BJ (cell line): ENCODE data around the gene SFTPA1. TPM values are rescaled to one million over a fixed set of nuclear protein-coding genes. Genes with fewer than 3 reads are reported as not detected.
"Not testable (repeated sequence)": the region's sequence is repeated elsewhere in the genome, so short reads cannot be mapped to it uniquely, and the experiment has no call there.

Experiments
- CTCF ChIA-PET: fragments of 350-600 bp; formaldehyde crosslinking; extraction: SDS; loops from one replicate; lab custom pipeline; 2021; ENCODE audit warnings: antibody characterized with exemption, inconsistent platforms; lab: Yijun Ruan, JAX
- POLR2A ChIA-PET: fragments of 300-600 bp; sonication (Branson Sonifier 250); formaldehyde crosslinking; extraction: SDS; loops from one replicate; lab custom pipeline; 2021; ENCODE audit warnings: antibody characterized with exemption; lab: Charles Lee
- DNase-seq: peaks from one replicate; pipeline ENCODE4 v3.0.0-alpha.2; 2011; ENCODE audit warnings: low read depth
- H3K27me3 ChIP-seq: 2 replicates; pipeline ENCODE4 v1.6.0; 2011; ENCODE audit warnings: low read length; ENCODE audit not compliant: control insufficient read depth, insufficient read depth
- H3K36me3 ChIP-seq: 2 replicates; pipeline ENCODE4 v1.5.1; 2011; ENCODE audit warnings: low read length; ENCODE audit not compliant: control insufficient read depth, insufficient read depth
- H3K4me3 ChIP-seq: 2 replicates; pipeline ENCODE4 v1.5.1; 2011; ENCODE audit warnings: low read depth, mild to moderate bottlenecking, control low read depth, low read length
- CTCF ChIP-seq: IDR thresholded peaks from 2 replicates; pipeline ENCODE4 v1.5.1; 2011; ENCODE audit warnings: low read depth, mild to moderate bottlenecking, control low read depth, inconsistent platforms, low read length, moderate library complexity; ENCODE audit not compliant: insufficient read depth
- polyA plus RNA-seq: library from polyadenylated mRNA; depleted of rRNA; stranded (reverse); fragments of >200 nt; gene quantifications from 2 replicates; pipeline ENCODE4 v1.2.3, GENCODE V29; 2011

SFTPA1 gene
- polyA plus RNA-seq, 1 experiment = not detected

- no peak overlapping the region for H3K4me3 ChIP-seq
- H3K27me3 ChIP-seq = no peaks in the 10 kb centered on the region
- H3K36me3 ChIP-seq = no peaks in the 10 kb centered on the region
- ChIA-PET POLR2A (no interaction called here), CTCF (no interaction called here)
- no peak for TF ChIP-seq CTCF
- DNase-seq = no peak
Measured at GRCh38 chr10:79595510-79595909, 15.2 kb upstream of the SFTPA1 start.

GRCh38 chr10:79599644-79600043 is 11.1 kb upstream of the SFTPA1 start:
- DNase-seq, H3K36me3 ChIP-seq, H3K27me3 ChIP-seq, CTCF ChIA-PET, POLR2A ChIA-PET, H3K4me3 ChIP-seq: not testable (repeated sequence)

- H3K36me3 ChIP-seq = no peaks in the 10 kb centered on the region
- CTCF ChIA-PET = no interaction called here
- no peaks in the 10 kb centered on the region; the same call in 1 of the 2 replicates for H3K27me3 ChIP-seq
- no peak for TF ChIP-seq CTCF
- DNase-seq = no peak
- POLR2A ChIA-PET = no interaction called here
- H3K4me3 ChIP-seq = no peak overlapping the region
Measured at GRCh38 chr10:79601939-79602338, 8.8 kb upstream of the SFTPA1 start.

GRCh38 chr10:79602953-79603352 is 7.8 kb upstream of the SFTPA1 start:
- CTCF ChIA-PET = no interaction called here
- no peak overlapping the region for H3K4me3 ChIP-seq
- POLR2A ChIA-PET = no interaction called here

GRCh38 chr10:79604294-79604693 is 6.4 kb upstream of the SFTPA1 start:
- CTCF ChIA-PET = no interaction called here

More at GRCh38 chr10:79602953-79603352, 7.8 kb upstream of the SFTPA1 start:
- no peaks in the 10 kb centered on the region for H3K36me3 ChIP-seq
- H3K27me3 ChIP-seq = no peaks in the 10 kb centered on the region; the same call in 1 of the 2 replicates
- no peak for DNase-seq
- TF ChIP-seq CTCF = no peak

More at GRCh38 chr10:79604294-79604693, 6.4 kb upstream of the SFTPA1 start:
- Histone ChIP-seq H3K27me3 (peaks cover 2% of the 10 kb centered on the region; the same call in 1 of the 2 replicates), H3K36me3 (no peaks in the 10 kb centered on the region), H3K4me3 (no peak overlapping the region)
- no peak for TF ChIP-seq CTCF
- DNase-seq = no peak
- POLR2A ChIA-PET = no interaction called here
